Measurements from ENCODE around the gene GALNT14. TPM values are rescaled to one million over a fixed set of nuclear protein-coding genes. Genes with fewer than 3 reads are reported as not detected.

The GALNT14 gene
- polyA plus RNA-seq, 1 experiment: 3.5 TPM

GRCh38 chr2:31112544-31112943 is 25.7 kb downstream of the GALNT14 start:
- Histone ChIP-seq H3K36me3 (ENCODE audit: control insufficient read depth, insufficient read depth, low read length) (no peaks in the 10 kb centered on the region), H3K4me3 (ENCODE audit: low read depth, low read length) (no peak overlapping the region), H3K27me3 (ENCODE audit: control insufficient read depth, insufficient read depth, low read length) (no peaks in the 10 kb centered on the region)
- POLR2A ChIA-PET: no interaction called here
- CTCF ChIA-PET: no interaction called here
- no peak for DNase-seq (ENCODE audit: low read depth)
- TF ChIP-seq, protein P1, sequence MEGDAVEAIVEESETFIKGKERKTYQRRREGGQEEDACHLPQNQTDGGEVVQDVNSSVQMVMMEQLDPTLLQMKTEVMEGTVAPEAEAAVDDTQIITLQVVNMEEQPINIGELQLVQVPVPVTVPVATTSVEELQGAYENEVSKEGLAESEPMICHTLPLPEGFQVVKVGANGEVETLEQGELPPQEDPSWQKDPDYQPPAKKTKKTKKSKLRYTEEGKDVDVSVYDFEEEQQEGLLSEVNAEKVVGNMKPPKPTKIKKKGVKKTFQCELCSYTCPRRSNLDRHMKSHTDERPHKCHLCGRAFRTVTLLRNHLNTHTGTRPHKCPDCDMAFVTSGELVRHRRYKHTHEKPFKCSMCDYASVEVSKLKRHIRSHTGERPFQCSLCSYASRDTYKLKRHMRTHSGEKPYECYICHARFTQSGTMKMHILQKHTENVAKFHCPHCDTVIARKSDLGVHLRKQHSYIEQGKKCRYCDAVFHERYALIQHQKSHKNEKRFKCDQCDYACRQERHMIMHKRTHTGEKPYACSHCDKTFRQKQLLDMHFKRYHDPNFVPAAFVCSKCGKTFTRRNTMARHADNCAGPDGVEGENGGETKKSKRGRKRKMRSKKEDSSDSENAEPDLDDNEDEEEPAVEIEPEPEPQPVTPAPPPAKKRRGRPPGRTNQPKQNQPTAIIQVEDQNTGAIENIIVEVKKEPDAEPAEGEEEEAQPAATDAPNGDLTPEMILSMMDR (IDR thresholded peaks at IDR 0.05; ENCODE audit: insufficient read depth, low read depth, low read length): no peak

DNA sequence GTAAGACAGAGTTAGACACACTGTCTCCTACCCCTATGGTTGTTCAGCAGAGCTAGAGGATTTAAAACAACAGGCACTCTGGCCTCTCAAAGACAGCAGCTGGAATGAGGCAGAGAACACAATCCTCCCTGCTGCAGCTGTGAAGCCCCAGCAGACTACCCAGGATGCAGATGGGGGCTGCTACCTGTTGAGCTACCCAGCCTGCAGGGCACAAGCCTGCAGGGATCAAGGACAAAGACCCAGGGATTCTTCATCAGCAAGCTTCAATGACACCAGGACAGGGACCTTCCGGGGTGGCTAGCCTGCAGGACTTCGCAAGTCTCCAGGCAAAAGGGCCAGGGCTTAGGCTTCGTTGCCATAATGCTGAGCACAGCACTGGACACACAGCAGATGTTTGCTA is 27.2 kb downstream of the GALNT14 start:
- H3K27me3 ChIP-seq (ENCODE audit: control insufficient read depth, insufficient read depth, low read length): no peaks in the 10 kb centered on the region
- POLR2A ChIA-PET: no interaction called here
- H3K4me3 ChIP-seq (ENCODE audit: low read depth, low read length): no peak overlapping the region
- no peak for DNase-seq (ENCODE audit: low read depth)
- CTCF ChIA-PET: no interaction called here
- no peaks in the 10 kb centered on the region for H3K36me3 ChIP-seq (ENCODE audit: control insufficient read depth, insufficient read depth, low read length)
- TF ChIP-seq, protein P1 (IDR thresholded peaks at IDR 0.05; ENCODE audit: insufficient read depth, low read depth, low read length): no peak

GRCh38 chr2:31110431-31110830 is 27.8 kb downstream of the GALNT14 start:
- no peak for DNase-seq (ENCODE audit: low read depth)
- H3K27me3 ChIP-seq (ENCODE audit: control insufficient read depth, insufficient read depth, low read length): no peaks in the 10 kb centered on the region
- POLR2A ChIA-PET: no interaction called here
- TF ChIP-seq, protein P1 (IDR thresholded peaks at IDR 0.05; ENCODE audit: insufficient read depth, low read depth, low read length): no peak
- no peaks in the 10 kb centered on the region for H3K36me3 ChIP-seq (ENCODE audit: control insufficient read depth, insufficient read depth, low read length)
- CTCF ChIA-PET: no interaction called here
- no peak overlapping the region for H3K4me3 ChIP-seq (ENCODE audit: low read depth, low read length)

DNA sequence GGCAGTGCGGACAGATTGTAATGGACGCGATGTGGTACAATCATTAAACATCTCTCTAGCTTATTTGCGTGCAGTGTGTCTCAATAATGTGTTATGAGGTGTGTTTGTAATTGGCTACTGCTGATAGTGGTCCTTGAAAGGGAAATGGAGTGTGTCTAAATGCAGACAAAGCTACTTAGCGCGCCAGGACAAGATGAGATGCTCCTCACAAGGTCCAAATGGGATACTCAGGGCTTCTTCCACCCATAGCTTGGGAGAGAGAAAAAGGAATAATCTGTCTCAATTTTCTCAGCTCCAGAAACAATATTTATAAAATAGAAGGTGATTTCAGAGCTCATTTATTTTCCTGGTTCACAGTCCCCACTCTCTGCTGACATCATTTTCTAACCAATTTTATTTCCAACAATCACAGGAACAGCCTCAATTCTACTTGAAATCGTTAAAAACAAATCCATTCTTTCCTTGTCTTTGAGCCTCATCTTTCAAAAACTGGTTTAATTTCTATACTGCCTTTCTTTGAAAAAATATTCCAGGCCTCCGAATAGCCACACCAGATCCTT is 28.5 kb downstream of the GALNT14 start:
- no peak for DNase-seq (ENCODE audit: low read depth)
- H3K27me3 ChIP-seq (ENCODE audit: control insufficient read depth, insufficient read depth, low read length): no peaks in the 10 kb centered on the region
- ChIA-PET CTCF (interaction anchor here (1.2 kb wide), 1 partner anchor 224 kb away, joined by 3 read pairs; no protein-coding TSS in a partner anchor), POLR2A (no interaction called here)
- H3K4me3 ChIP-seq (ENCODE audit: low read depth, low read length): no peak overlapping the region
- TF ChIP-seq, protein P1 (IDR thresholded peaks at IDR 0.05; ENCODE audit: insufficient read depth, low read depth, low read length): no peak
- no peaks in the 10 kb centered on the region for H3K36me3 ChIP-seq (ENCODE audit: control insufficient read depth, insufficient read depth, low read length)

- TF ChIP-seq, protein P1 (IDR thresholded peaks at IDR 0.05; ENCODE audit: insufficient read depth, low read depth, low read length): no peak
- H3K4me3 ChIP-seq (ENCODE audit: low read depth, low read length): no peak overlapping the region
- no peak for DNase-seq (ENCODE audit: low read depth)
- CTCF ChIA-PET: interaction anchor here (1.2 kb wide), 1 partner anchor 225 kb away, joined by 3 read pairs; no protein-coding TSS in a partner anchor
- H3K36me3 ChIP-seq (ENCODE audit: control insufficient read depth, insufficient read depth, low read length): no peaks in the 10 kb centered on the region
- no peaks in the 10 kb centered on the region for H3K27me3 ChIP-seq (ENCODE audit: control insufficient read depth, insufficient read depth, low read length)
- POLR2A ChIA-PET: interaction anchor here (0.5 kb wide), 1 partner anchor 719 kb away, joined by 6 read pairs; no protein-coding TSS in a partner anchor
Observed at GRCh38 chr2:31108561-31109286, 29.5 kb downstream of the GALNT14 start.
